NCI-H1694 treated with DMSO at 0.1 percent for 48 hours (cell line): Measurements from ENCODE around the gene WIPF3.

Source experiments
- DNase-seq: peaks from one replicate; lab custom pipeline; 2025; lab: John Stamatoyannopoulos, UW

WIPF3 gene

DNA sequence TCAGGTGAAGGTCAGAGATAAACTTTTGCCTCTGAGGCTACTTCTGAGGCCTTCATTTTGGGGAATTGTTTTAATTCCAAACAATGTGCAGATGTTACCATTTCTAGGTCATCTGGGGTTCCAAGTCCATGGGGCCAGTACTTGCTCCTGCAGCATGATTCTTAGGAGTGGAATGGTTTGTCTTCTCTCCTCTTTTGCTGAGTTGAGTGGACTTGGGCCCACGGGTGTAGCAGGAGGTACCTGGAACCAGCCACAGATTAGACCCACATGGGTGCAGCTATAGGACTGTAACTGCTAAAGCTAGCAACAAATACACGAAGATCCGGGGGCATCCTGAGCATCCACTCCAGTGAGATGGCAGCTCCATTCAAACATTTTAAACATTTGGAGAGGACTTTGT, 41.6 kb downstream of the WIPF3 start:
- no peak for DNase-seq

DNA sequence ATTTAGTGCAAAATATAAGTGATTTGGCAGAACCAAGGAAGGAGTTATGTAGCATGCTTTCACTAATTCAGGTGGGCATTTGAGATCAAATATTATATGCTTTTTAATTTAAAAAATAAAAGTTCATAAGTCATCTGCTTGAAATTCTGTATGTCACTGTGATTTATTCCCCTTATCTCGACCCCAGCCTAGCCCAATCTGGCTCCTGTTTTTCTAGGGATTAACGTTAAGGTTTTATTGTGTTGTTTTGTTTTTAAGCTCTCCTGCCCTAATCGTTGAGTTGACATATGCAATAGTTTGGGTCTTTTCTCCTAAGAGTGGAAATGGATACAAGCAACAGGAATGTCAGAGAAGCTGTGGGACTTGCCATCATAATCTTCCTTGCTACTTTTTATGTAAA, 42.6 kb downstream of the WIPF3 start:
- DNase-seq = no peak

DNA sequence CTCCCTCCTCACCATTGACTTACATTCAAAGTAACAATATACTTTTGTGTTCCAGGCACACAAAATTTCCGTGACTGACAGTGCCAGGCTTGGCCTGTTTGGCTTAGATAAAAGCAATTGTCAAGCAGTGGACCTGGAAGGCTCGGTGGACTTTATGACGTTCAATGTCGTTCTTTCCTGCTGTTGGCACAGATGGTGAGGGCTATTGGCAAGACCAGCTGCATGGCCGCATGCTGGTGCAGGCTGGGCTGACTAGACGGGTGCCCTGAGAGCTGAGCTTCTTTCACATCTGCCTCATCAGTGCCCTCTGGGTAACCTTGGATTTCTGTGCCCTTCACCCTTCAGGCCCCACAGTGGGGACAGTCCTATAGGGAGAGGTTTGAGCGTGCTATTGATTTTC, 45.2 kb downstream of the WIPF3 start:
- no peak for DNase-seq

DNA sequence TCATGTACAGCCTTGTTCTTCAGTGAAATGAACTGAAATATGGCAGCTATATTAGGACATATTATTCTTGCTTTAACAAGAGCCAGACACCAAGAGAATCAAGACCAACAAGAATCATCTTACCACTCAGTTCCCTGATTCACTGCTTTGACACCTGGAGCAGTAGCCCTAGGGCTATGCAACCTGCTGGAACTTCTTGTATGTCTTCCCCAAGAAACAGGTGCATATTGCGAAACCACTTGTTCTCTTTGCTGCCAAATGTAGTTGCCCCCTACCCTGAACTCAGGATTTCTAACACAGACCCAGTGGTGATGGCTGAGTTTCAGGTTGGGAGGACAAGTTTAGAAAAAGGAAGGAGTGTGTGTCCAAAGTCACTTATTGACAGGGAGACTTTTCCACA, 46.1 kb downstream of the WIPF3 start:
- DNase-seq = no peak

DNA sequence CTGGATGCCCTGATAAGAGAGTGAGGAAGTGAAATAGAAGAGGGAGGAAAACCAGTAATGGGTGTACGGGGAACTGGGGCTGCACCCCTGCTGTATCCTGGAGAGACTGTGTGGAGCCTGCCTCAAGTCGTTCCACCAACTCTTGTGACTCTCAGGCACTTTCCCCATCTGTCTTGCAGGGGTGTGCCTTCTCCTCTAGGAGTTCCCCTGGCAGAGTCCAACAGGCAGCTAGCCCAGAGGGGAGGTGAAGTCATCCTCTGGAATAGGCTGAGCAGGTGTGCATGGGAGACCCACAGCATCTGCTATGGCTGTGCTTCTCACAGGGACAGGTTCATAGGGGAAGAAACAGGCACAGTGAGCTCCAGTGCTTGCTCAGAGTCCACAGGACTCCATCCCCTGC, 46.8 kb downstream of the WIPF3 start:
- no peak for DNase-seq

DNA sequence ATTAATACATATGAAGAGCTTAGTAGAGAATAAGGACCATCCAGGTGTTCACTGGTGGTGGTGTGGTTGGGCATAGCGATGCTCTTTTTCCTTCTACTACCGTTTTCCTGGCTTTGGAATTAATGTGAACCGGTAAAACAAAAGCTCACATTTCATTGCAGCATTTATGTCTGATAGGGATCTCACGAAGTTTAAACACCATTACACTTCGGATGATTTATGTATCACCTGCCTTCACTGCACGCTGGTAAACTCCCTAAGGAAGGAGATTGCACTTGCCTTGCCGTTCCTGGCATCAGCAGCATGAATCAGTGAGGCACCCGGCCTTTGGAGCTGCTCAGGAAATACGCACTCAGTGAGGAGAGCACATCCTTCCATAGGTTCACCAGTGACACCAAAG, 47.5 kb downstream of the WIPF3 start:
- DNase-seq = no peak

DNA sequence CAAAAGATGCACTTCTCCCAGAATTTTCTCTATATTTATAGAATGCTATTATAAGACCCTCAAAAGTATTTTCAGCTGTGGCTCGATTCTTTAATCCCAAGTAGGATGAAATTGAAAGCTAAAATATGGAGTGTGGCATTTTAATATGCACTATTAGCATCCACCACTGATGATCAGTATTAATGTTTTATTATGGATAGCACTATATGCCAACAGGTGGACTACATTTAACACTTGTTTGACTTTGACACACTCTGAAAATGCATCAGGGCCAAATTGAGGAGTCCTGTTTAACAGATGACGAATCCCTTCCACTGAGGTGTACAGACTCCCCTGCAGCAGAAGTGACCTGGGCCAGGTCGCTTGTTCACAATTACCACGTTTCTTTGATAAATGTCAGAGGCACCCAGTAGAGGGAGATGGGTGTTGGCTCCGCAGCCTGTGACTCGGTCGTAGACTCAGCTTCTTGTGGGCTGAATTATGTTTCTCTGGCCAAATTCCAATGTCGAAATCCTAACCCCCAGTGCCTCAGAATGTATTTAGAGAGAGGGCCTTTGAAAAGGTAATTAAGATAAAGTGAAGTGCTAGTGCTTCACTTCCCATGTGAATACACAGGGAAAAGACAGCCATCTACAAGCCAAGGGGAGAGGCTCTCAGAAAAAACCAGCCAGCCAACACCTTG, 48.1 kb downstream of the WIPF3 start:
- no peak for DNase-seq

DNA sequence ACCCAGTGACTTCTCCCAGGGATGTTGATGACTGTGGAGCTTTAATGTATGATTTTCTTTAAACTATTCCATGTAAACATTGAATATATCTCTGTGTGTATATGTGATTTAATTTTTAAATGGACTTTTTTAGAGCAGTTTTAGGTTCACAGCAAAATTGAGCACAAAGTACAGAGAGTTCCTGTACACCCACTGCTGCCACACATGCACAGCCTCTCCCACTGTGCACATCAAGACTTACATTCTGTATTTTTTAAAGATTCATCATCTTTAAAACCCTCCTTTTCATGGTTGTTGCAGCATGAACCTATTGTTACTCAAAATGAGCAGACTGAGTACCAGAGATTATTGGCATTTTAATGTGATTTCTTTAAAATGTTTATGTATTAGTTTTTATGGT, 51.3 kb downstream of the WIPF3 start:
- no peak for DNase-seq

DNA sequence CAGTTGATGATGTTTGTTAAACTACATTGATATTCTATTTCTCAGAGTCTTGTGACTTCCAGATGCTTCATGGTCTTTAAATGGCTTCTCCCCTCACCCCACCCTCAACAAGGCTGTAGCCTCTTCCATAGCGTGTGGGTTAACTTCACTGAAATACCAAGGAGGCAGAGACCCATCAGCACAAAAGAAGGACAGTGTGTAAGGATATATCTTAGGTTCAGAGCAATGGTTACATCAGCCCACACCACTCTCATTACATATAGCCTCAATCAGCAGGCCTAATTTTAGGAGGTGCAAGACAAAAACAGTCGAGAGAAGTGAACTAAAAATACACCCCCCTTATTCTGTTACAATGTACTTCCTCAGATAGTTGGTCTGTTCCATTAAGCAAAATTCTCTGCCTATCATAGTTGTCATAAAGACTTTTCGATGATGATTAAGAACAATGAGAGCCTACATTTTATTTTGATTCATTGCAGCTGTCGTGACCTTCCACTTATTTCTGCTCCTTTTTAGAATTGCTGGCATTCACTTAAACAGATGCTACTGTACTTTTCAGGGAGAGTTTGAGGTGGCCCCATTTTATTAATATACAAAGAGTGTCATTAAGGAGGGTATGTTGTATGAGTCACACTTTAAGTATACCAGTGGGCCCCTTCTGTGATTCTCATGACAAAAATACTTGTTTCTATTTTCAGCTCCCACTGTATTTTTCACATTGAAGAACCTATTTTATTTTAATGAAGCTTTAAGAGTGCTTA, 52.1 kb downstream of the WIPF3 start:
- DNase-seq = no peak

DNA sequence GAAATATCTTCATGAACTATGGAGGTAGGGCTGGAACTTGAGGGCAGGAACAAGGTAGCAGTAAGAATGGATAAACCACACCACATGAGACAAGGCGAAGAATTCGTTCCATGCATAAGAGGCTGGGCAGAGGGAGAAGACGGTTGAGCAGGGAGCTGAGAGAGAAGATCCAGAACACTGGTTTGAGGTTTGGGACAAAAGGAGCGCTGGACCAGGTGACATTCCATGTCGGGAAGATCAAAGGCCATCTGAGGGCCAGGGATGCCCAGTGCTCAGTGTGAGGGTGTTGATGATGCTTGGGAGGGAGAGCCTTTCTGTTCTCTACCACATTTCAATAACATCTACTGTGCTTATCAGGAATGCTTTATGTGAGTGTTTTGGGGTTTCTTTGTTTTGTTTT, 52.8 kb downstream of the WIPF3 start:
- no peak for DNase-seq

DNA sequence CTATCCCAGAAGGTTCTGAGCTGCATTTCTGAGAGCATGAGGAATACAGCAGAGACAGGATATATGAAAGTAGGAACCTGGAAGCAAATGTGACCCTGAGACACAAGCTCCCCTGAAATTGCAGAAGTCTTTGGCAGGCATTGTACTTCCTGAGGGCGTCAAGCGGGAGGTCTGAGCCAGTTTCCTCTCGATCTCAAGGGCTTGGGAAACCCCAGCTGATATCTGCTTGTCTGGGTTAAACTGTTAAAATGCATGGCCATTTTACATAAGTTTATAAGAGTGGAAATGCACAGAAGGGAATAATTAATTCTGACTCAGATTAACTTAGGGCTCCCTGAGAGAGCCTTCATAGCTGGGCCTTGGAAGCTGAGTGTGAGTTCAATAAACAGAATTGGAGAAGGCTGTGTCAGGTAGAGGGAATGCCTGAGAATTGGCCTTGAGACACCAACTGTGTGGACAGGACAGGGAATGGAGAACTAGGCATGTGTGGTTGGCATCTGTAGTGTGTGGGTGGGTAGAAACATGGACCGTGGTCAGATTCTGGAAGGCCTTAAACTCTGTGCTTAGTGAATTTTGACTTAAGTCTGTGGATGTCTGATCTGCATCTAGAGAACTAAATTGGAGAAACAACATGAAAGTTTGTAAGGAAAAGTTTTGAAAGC, 53.3 kb downstream of the WIPF3 start:
- DNase-seq = no peak

DNA sequence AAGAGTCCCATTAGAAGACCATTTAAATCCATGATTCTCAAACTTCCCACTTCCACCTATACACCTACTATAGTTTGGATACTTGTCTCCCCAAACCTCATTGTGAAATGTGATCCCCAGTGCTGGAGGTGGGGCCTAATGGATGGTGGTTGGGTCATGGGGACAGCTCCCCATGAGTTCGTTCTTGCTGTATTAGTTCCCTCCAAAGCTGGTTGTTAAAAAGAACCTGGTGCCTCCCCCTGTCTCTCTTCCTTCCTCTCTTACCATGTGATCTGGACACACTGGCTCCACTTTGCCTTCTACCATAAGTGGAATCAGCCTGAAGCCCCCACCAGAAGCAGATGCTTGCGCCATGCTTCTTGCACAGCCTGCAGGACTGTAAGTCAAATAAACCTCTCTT, 53.9 kb downstream of the WIPF3 start:
- no peak for DNase-seq

DNA sequence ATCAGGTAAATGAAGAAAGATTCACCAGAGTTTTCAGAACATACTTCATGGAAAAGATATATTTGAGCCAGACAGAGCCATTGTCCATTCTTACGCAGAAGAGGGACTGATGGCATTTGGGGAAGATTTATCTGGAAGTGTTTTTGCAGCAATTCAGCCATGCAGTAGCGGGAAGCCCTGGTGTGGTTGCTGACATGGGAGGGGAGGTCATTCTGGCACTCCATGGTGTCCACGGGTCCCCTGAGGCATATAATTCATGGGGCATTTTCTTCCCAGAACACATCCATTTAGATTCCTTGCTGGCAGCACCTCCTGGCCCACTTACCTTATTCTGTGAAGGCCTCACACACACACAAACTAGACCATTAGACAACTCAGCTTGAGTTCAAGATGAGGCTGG, 55.6 kb downstream of the WIPF3 start:
- no peak for DNase-seq

DNA sequence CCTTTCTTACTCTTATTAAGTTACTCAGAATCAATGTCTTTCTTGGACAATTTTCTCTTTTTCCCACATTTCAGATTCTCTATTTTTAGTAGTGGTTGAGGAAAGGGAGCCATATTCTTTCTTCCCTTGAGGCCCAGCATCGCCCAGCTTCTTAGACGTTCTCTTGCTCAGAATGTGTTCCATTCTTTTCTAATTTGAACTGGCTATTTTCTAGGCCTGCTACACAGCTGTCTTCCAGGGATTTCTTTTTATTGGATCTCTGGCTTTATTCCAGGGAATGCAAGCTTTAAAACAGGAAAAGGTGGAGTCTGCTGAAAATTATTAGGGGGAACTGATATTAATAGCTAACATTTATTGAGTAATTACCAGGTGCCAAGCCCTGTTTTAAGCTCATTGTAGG, 58.3 kb downstream of the WIPF3 start:
- DNase-seq = no peak

DNA sequence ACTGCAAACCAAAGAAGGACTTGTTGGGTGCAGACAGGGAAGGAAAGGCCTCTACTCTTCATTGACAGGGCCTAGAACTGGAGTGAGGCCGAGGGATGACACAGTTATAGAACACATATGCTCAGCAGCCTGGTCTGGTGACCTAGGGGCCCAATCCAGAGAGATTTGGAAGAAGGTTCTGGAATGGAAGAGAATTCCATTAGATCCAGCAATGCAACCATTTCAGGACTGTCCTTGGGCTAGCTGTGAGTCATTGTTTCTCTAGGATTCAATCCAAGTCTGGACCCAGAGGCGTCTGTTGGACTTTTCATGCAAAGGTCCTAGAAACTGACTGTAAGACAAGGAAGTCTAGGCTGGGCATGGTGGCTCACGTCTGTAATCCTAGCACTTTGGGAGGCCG, 59.2 kb downstream of the WIPF3 start:
- no peak for DNase-seq

DNA sequence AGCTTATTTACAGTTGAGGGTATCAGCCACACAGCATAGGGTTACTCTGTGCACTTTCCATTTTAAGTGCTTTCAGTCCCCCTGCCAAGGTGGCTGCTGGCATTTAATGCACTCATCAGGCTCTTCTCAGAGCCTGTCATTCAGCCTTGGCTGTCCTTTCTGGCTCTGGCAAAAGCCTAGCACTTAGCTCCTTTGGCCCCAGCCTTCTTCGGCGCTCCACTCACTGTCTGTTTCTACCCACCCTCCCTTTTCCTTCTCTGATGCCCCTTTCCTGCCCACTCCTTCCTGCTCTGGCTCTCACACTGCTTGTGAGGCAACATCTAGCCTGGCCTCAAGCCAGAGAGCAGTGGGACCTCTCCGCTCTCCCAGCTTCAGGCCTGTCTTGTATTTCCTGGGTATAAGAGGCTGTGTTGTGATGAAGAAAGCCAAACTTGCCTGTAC, 60.2 kb downstream of the WIPF3 start:
- DNase-seq = no peak

DNA sequence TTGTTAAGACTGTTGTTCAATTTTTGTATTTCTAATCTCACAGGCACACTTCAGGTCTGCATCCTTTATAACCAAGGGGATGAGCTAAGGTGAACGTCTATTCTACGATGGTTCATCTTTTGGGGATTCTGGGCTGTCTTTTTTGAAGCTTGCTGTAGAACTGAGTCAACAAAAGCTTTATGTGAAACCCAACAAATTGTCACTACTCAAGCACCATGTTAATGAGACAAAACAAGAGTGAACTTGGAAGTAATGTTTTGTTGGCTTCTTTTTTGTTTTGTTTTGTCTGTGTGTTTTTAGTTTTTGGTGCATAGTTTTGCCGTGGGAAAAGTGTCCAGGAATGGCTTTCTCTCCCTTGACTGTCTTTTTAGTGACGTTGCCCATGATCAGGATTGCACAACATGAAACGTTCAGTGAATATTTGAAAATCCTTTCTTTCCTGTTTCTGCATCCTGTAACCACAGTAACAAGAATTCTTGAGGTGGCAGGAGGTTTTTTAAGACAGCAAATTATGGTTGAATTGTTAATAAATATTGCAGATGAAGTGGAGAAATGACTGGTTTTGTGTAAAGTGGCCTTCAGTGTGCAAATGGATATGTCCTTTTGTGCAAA, 65.6 kb downstream of the WIPF3 start:
- DNase-seq = no peak

DNA sequence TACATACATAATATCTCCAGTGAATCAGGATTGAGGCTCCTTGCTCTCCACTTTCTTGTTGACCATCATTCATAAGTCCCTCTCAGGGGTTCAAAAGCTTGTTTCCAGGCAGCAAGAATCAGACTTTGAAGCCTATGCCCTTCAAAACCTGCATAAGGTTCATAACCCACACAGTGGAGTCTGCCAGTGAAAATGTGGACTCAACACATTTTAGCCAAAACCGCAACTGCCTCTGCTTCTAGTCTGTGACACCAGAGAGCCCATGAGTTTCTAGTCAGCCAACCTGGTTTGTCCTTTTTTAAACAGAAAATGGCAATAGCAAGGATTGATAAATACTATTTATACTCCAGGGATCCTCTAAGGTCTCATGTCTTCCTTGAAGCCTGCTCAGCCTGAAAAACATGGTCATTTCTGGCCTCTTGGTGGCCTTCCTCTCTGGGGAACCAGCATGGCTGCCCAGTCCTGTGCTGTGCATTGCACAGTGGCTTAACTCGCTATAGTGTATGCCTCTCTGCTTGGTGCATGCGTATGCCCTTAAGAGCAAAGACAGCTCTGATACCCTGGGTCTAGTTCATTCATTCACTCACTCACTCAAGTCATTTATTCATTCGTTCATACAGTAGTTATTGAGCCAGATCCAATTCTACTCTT, 67.5 kb downstream of the WIPF3 start:
- no peak for DNase-seq

DNA sequence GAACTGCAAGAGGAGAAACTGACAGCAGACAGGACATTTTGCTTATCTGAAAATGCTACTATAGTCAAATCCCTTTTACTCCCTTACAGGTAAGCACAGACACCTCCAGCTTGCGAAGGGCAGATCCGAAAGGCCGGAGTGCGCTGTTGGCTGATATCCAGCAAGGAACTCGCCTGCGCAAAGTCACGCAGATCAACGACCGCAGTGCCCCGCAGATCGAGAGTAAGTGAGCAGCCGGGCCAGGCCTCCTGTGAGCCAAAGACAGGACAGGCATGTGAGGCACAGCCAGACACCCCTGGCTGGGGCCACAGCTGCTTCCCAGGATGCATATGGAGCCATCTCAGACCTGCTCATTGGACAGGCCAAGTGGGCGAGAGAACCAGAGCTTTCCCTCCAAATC, 69.4 kb downstream of the WIPF3 start:
- no peak for DNase-seq

DNA sequence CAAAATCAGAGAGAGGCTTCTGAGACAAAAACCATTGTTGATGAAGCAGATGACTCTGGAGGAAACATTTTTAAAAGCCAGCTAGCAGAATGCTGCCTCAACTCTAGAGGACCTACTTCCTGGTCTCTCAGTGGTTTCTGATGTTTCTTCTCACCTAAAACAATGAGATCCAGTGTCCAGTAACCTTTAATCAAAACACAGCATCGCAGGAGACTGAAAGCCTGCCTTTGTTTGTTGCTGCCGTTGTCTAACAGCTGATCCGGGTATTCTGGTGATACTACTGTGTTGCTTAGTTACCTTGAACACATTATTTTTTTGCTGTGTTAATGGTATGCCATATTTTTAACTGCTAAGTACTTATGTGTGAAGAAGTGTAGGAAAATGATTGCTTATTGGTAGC, 70.9 kb downstream of the WIPF3 start:
- no peak for DNase-seq

DNA sequence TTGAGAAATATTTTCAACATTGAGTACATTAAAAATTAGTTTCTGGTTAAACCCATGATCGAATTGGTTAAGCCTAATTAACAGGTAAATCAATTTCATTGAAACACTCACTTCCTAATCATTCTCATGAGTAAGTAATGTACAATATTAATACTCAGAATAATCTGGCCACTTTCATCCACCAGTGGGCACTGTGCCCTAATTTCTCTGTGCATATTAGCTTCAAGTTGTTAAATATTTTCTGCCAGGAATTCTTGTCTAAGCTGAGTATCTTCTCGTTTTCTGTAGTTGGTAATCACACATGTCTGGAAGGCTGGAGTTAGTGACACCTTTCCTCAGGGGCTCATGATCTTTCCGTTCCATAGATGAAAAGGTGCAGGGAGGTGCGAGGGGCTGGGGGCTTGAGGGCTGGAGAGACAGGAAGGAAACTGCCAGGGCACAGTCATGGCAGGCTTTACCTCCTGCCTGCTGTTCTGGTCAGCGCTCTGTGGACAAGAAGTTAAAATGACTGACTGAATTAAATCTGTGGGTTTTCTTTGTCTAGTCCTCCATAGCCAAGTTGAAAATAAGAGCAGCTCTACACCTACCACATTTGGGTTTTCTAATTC, 71.9 kb downstream of the WIPF3 start:
- peak; percentile 52 for DNase-seq

DNA sequence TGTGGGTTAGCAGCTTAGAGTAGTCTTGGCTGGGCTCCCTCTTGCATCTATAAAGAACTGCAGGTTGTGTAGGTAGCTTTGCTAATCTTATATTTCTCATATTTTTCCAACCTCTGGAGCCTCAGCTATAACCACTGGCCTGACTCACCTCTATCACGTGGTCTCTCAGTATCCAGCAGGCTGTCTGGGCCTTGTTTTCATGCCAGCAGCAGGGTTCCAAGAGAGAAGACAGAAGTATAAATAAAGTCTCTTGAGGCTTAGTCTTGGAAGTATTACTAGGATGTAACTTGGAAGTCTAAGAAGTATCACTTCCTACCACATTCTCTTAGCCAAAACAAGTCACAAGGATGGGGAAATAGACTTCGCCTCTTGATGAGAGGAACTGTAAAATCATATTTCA, 73.3 kb downstream of the WIPF3 start:
- DNase-seq = no peak
